GM19438 (cell line): Measurements from ENCODE around the gene NPR2.

Experiments used
- ATAC-seq: cut with Tn5 transposase; IDR thresholded peaks from one replicate; pipeline ENCODE4 v1.9.1; 2021; ENCODE audit warnings: low read depth; ENCODE audit not compliant: unreplicated experiment

NPR2 gene

GRCh38 chr9:35791297-35791921 lies at the start of gene NPR2:
Gene NPR2, plus strand, starts transcription at chr9:35791591. Its CDS starts 818 bp downstream, at chr9:35792409.
- no peak for ATAC-seq

- ATAC-seq: no peak
Observed at GRCh38 chr9:35741740-35742139, 49.7 kb upstream of the NPR2 start.

GRCh38 chr9:35743452-35743851 lies 47.9 kb upstream of the NPR2 start:
- ATAC-seq: no peak

GRCh38 chr9:35743880-35744518 lies 47.4 kb upstream of the NPR2 start:
- no peak for ATAC-seq

GRCh38 chr9:35745569-35745968 lies 45.8 kb upstream of the NPR2 start:
- ATAC-seq: no peak

GRCh38 chr9:35746583-35746982 lies 44.8 kb upstream of the NPR2 start:
- ATAC-seq: no peak

- peak; percentile 2 for ATAC-seq
Observed at GRCh38 chr9:35748242-35748857, 43.0 kb upstream of the NPR2 start.

GRCh38 chr9:35748858-35749514 lies 42.4 kb upstream of the NPR2 start, which contains the start of the genes GBA2 and RGP1:
Gene GBA2, minus strand, starts transcription at chr9:35749228. Its CDS starts 524 bp downstream, at chr9:35748704.
Gene RGP1, plus strand, starts transcription at chr9:35749287. Its CDS starts 469 bp downstream, at chr9:35749756.
- ATAC-seq: peak; percentile 72

GRCh38 chr9:35749515-35750255 lies 41.7 kb upstream of the NPR2 start:
- peak; percentile 42 for ATAC-seq

GRCh38 chr9:35750256-35750531 lies 41.2 kb upstream of the NPR2 start:
- ATAC-seq: no peak

GRCh38 chr9:35753466-35753865 lies 37.9 kb upstream of the NPR2 start:
- no peak for ATAC-seq

- no peak for ATAC-seq
Observed at GRCh38 chr9:35754264-35754663, 37.1 kb upstream of the NPR2 start, which contains the start of gene MSMP. Gene MSMP, minus strand, starts transcription at chr9:35754276. Its CDS starts 147 bp downstream, at chr9:35754129.

- ATAC-seq: no peak
Observed at GRCh38 chr9:35755071-35755470, 36.3 kb upstream of the NPR2 start.

- peak; percentile 64 for ATAC-seq
Observed at GRCh38 chr9:35756275-35757225, 34.8 kb upstream of the NPR2 start.

- peak; percentile 42 for ATAC-seq
Observed at GRCh38 chr9:35757226-35757891, 34.0 kb upstream of the NPR2 start.

GRCh38 chr9:35757892-35758275 lies 33.5 kb upstream of the NPR2 start:
- no peak for ATAC-seq

GRCh38 chr9:35758475-35759050 lies 32.8 kb upstream of the NPR2 start:
- no peak for ATAC-seq

- ATAC-seq: no peak
Observed at GRCh38 chr9:35759795-35760194, 31.6 kb upstream of the NPR2 start.

- no peak for ATAC-seq
Observed at GRCh38 chr9:35760651-35761050, 30.7 kb upstream of the NPR2 start.
